ENCODE results near the gene FSTL1.
A peak's percentile ranks its signal among the peaks of the same experiment; 100 is the strongest.
"Not testable (repeated sequence)": the region's sequence is repeated elsewhere in the genome, so short reads cannot be mapped to it uniquely, and the experiment has no call there.

FSTL1 gene

GRCh38 chr3:120418446-120418845 lies 32.3 kb downstream of the FSTL1 start:
- no peak for DNase-seq (ENCODE audit: low read depth in 2 of 2)

DNA sequence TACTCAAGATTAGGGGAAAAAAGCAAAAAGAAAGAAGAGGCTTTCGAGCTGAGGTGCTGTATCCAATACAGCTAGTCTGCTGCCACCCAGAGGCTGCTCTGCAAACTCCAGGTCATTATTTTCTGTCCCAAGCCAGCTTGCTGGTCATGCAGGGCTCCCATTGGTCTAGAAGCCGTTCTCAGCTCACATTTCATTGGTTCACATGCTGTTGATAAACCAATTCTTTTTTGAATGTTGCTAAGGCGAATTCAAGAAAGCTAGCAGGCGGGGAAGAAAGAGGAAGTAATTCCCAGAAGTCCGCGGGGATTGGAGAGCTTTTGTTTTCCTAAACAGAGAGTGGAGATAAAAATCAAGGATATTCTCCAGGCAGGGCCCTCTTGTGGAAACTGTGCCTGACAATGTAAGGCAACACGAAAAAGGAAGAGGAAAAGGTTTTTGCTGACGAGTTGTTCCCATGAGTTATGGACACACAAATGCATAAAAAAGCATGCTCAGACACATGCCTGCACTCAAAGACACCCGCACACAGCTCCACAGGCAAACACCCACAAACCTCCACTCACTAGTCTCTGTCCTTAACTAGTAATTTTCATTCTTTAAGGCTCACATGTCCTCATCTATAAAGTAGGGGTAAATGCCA lies 33.4 kb downstream of the FSTL1 start:
- peak; percentile 69 to 70 for DNase-seq (ENCODE audit: low read depth in 2 of 2)

DNA sequence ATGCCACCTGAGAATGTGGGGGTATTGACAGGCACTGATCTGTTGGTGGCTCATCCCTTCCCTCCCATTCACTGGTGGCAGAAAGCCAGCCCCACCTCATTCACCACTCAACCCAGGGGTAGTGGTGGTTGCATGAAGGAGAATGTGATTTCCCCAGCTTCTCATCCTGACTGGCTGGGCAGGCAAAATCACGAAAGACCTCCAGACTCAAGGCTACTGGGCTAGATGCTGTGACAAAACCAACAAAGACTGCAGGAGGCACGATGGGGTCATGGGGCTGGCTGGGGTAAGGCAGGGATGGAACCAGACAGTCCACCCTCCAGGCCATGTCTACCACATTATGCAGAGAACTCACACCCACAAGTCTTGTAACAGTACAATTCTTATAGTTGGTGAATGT lies 33.9 kb downstream of the FSTL1 start:
- no peak for DNase-seq (ENCODE audit: low read depth in 2 of 2)

DNA sequence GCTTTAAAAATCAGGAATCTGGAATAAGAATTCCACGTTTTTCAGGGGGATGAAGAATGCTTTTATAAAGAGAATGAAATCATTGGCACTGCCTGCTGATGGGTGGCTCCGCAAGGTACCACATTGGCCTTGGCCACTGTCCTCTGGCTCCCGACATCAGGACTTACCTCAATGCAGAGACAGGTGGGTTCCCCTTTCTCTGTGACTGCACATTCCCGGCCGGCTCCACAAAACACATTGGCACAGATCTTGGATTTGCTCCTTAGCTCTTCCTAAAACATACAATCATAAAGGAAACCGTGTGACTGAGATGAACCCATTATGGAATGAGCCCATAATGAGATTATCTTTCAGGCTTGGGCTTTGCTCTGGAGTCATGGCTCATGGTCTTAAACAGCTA lies 35.0 kb downstream of the FSTL1 start:
- DNase-seq (ENCODE audit: low read depth in 2 of 2), result no peak

DNA sequence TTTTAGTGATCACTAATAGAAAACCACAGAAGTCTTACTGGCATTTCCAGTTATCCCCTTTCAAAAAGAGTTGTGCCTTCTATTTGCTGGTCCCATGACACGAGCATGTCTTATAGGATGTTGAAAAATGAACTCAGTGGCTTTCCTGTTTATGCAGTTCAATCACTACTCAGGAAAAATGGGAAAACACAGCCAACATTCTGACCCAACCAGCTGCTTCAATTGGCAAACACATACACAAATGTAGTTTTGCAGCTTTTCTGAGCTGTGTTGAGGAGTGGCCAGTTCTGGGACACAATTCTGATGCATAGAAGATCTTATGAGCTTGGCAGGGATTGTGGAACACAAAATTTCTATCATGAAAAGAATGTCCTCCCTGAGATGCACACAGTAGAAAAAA lies 40.3 kb downstream of the FSTL1 start:
- DNase-seq (ENCODE audit: low read depth in 2 of 2), result no peak

GRCh38 chr3:120410116-120410515 lies 40.7 kb downstream of the FSTL1 start:
- DNase-seq (ENCODE audit: low read depth in 2 of 2), result no peak

DNA sequence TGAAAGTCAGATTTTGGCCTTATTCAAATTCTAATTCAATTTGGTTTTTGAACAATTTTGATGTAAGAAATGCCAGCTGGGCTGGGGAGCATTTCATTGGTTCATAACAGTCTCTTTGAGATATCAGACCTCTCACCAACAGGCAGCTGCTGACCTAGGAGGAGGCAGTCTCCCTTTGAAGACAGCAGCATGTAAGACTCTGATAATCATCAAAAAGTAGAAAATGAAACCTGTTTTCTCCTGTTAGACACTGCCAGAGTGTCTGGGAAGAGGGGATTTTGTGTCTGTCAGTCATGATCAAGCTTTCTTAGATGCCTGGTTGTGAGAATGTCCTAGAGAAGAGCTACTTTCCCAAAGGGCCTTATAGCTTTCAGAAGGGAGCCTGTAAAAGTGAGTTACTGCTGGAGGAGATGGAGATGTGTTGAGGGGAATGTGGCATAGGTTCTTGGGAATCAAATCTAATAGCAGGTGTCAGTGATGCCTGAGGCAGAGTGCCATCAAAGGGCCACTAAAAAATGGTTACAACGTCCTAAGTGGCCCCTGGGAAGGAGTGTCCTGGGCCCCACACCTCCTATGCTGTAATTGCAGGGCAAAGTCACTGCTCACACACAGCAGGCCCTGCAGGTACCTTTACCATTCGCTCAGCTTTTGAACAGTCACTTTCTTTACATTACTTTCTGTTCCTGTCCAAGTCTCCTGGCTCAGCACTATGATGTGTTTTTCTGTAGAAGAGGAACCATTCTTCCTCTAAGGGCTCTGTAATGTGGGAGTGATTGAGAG lies 43.1 kb downstream of the FSTL1 start:
- no peak for DNase-seq (ENCODE audit: low read depth in 2 of 2)

DNA sequence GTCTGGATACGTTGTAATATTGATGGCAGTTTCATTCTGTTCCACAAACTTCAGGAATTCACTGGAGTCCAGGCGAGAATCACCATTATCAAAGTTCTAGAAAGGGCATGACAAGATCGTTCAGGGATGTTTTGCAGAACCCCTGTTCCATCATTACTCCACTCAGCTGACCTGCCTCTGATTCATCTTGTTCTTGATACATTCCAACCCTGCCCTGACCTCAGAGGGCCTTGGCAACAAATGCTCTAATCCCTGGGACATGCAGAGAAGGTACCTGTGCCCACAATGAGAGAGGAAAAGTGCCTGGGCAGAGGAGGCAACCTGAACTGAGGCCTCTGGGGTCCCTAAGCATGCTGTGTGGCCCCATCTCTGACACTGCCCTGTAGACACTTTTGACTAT lies 45.9 kb downstream of the FSTL1 start:
- DNase-seq (ENCODE audit: low read depth in 2 of 2), result no peak

DNA sequence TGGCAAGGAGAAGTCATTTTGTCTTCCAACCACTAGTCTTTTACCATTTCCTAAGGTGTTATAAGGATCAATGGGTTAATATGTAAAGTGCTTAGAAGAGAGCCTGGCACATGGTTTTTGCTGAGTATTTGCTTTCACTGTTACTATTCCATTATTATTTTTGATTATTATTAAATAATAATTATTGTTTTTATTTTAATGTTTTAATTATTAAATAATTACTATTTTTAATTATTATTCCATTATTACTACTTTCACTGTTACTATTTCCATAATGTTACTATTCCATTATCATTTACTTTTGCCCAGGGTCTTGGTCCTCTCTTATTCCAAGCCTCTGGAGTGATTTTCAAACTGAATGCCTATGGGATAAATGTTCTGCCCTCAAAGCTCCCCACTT lies 48.5 kb downstream of the FSTL1 start:
- no peak for DNase-seq (ENCODE audit: low read depth in 2 of 2)

- DNase-seq (ENCODE audit: low read depth in 2 of 2), result no peak
Observed at GRCh38 chr3:120399372-120399771, 51.4 kb downstream of the FSTL1 start.

- no peak for DNase-seq (ENCODE audit: low read depth in 2 of 2)
Observed at GRCh38 chr3:120396469-120396868, 54.3 kb downstream of the FSTL1 start.

DNA sequence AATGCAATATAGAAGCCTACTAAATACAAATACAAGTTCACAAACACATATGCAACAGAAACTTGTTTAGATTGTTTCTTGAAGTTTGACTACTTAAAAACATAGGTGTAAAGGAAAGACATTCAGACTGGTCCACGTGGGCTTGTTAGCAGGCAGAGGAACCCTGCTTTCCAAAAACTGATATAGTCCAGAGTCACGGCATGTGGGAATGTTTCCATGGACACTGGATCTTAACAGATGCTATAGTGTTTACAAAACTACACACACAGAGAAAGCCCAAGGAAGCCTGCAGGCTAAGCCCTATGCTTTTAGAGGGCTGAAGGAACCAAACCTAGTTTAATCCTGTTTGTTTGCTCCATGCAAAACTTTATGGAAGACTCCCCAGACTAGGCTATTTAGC lies 56.4 kb downstream of the FSTL1 start:
- DNase-seq (ENCODE audit: low read depth in 2 of 2), result no peak

- no peak for DNase-seq (ENCODE audit: low read depth in 2 of 2)
Observed at GRCh38 chr3:120393761-120394160, 57.0 kb downstream of the FSTL1 start.

- DNase-seq (ENCODE audit: low read depth in 2 of 2), result no peak
Observed at GRCh38 chr3:120393243-120393642, 57.5 kb downstream of the FSTL1 start.

DNA sequence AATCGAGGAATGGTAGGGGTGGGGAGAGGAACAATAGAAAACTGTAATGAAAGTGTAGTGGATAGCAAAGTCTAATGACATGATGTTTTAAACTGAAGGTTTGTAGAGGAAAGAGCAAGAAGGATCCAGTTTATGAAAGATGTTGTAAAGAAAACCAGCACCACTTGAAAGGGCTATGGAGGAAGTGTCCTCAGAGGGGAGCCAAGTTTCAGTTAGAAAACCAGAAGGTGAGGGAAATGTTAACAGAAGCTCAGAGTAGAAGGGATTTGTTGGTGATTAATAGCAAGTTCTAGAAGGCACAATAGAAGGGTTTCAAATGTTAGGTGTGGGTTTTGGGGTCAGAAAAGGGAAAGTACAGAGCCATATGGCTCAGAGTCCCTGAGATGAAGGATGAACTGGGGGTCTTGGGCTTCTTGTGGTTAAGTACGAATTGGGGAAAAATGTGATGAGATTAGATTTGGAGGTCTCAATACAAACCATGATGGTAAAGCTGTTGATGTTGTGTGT lies 67.8 kb downstream of the FSTL1 start:
- no peak for DNase-seq (ENCODE audit: low read depth in 2 of 2)

- DNase-seq (ENCODE audit: low read depth in 2 of 2), result no peak
Observed at GRCh38 chr3:120381503-120381902, 69.3 kb downstream of the FSTL1 start.

GRCh38 chr3:120377948-120378347 lies 72.8 kb downstream of the FSTL1 start:
- DNase-seq (ENCODE audit: low read depth in 2 of 2), result not testable (repeated sequence)

- DNase-seq (ENCODE audit: low read depth in 2 of 2), result no peak
Observed at GRCh38 chr3:120370463-120370862, 80.3 kb downstream of the FSTL1 start.

DNA sequence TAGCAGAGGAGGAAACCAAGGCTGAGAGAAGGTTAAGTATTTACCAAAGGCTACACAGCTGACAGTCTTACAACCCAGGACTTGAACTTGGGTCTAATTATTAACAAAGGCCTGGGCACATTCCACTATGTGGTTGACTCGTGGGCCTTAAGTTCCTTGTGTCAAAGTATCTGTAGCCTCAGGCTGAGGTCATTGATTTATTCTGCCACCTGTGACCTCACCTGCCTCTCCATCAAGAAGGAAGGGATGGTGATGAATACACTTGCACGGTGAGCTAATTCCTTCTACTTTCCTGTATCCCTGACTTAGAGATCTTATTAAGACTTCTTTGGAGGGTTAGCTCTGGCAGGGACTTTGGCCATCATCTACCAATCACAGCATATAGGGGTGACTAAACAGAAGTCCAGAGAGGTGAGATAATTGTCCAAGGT lies 81.7 kb downstream of the FSTL1 start:
- no peak for DNase-seq (ENCODE audit: low read depth in 2 of 2)

DNA sequence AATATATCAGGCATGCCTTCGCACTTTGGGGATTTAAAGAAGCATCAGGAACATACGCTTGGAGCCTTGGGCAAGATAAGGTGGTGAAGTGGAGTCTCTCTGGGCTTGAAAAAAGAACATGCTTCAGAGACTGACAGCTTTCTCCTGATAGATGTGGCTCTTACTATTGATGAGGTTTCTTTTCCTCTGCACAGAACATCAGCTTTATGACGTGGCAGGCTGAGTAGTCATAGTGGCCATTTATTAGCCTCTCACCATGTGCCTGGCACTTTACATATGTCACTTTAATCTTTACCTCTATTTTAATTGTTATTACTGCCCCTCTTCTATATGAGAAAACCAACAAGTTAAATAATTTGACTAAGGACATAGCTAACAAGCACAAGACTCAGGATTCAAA lies 82.6 kb downstream of the FSTL1 start:
- no peak for DNase-seq (ENCODE audit: low read depth in 2 of 2)

DNA sequence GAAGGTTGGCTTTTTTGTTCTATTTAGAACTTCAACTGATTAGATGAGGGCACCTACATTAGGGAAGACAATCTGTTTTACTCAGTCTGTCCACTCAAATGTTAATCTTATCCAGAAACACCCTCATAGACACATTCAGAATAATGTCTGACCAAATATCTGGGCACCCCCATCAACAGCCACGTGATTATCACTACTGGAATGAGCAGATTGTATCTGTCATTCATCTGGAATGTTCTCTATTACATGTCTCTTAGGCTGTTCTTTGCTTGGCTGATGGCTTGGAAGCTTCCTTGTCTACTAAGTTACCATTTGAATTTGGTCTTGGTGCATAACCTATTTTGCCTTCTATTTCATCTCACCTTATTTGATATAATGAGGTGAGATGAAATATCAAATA lies 86.0 kb downstream of the FSTL1 start:
- no peak for DNase-seq (ENCODE audit: low read depth in 2 of 2)

DNA sequence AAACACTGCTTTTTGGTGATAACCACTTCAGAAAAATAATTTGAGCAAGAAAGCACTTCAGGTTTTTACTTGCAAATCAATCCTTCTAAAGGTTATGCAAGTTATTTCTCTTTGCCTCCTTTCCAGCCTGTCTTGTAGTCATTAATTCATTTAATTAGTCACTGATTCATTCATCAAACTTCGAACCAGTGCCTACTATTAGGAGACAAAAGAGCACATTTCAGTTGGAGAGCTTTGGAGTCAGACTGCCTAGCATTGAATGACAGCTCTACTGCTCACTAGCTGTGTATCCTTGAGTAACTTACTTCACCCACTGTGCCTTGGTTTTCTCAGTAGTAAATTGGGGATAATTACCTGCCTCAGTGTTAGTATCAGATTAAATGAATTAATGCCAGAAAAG lies 86.7 kb downstream of the FSTL1 start:
- DNase-seq (ENCODE audit: low read depth in 2 of 2), result no peak

- no peak for DNase-seq (ENCODE audit: low read depth in 2 of 2)
Observed at GRCh38 chr3:120357807-120358206, 93.0 kb downstream of the FSTL1 start.

Data from stimulated activated CD4-positive, alpha-beta T cell treated with anti-CD3 and anti-CD28 coated beads, Interleukin-1b, Interleukin-23, amount 100 ng/mL, for 4 hours (primary cell).